GM18507 (cell line): ENCODE results near the gene DSCAM.

Source experiments
- DNase-seq: peaks from one replicate; pipeline ENCODE4 v3.0.0; 2011; ENCODE audit warnings: low read depth; ENCODE audit not compliant: insufficient read length; ENCODE audit errors: extremely low spot score
- FAIRE-seq: peaks from 2 replicates; lab custom pipeline; 2011; peaks lifted over from hg19 to GRCh38; lab: Jason Lieb, UNC

The DSCAM gene

DNA sequence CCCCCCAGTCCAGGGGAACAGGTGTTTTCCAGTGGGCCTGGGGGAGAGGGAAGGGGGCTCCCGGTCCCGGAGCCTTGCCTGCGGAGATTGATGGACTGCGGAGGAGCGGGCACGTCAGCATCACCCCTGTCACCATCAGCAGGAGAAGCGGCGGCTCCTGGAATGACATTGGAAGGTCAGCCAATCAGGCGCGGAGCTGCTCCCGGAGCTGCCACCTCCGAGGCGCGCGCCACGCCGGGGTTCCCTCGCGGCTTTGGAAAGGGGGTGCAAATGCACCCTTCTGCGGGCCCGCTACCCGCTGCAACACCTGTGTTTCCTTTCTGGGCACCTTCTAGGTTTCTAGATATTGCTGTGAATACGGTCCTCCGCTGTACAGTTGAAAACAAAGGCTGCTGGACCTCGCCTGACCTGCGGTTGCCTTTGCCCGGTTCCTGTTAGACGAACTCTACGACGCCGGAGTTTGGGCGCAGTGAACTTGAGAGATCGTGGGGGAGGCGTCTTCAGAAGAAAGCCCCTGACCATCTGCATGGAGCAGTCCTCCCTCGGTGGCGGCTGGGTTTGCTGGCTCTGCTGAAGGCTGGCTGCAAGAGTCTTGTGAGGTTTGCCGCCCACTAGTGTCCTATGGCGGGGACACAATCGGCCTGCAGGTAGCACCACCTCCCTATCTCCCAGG lies 5.3 kb downstream of the DSCAM start:
- FAIRE-seq (no peak), DNase-seq (no peak)

DNA sequence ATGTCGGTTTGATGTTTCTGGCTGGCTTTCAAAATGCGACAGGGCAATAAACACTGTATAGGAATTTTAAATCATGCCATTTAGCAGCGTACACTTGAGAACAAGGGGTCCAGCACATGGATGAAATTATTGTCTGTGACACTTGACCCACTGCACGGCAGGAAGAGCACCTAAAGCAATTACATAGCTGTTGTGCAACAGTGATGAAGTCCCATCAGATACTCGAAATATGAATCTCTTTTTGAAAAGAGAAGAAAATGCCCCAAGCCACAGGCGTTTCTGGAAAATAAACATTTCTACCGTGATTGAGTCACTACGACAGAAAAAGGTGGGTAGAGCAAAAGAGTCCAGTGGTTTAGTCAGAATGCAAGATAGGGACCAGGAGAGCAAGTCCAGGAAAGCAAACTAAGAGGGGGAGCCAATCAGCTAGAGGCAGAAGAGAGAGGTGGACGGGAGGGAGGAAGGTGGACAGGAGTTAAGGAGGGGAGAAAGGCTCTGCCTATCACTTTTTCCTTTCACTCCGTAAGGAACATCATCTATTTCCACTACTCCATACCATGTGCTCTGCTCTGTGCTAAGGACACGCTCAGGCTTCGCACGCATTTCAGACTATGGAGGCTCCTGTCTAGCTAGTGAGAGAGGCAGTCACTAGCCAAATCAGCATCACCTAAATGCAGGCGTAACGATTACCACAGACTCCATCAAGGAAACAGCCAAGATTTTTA lies 6.4 kb downstream of the DSCAM start:
- FAIRE-seq, result no peak
- DNase-seq, result no peak

DNA sequence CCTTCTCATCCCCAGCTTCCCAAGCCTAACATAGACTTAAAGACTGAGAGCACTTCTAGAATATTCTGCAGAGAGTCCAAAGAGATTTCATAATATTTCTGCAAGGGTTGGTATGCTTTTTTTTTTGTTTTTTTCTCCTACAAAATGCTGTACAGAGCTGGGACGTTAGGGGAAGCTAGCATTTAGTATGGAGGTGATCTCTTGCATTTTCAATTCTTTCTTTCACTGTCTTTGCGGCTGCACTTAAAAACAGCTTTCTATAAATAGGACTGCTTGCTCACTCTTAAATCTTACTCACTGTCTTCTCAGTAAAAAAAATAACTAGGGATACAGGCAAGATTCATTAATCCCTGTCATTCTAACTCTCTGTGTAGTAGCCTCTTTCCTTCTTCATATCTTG lies 7.4 kb downstream of the DSCAM start:
- DNase-seq (no peak), FAIRE-seq (no peak)

DNA sequence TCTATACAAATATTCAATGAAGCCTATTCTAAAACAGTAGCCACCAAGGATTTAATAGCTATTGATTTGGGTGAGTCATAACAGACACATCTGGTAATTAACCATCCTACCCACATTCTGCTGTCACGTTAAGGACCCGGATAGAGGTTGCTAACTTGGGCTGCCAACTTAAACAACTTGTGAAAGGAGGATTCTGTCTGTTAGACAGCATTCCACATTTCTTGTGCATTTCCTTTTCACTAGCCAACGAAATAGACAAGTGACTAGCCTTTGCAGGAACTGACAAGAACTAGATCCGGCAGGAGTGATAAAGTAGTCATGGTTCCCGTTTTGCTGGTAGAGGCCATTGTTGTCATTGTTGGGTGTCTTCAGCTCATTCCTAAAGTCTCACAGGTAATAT lies 9.5 kb downstream of the DSCAM start:
- DNase-seq, result no peak
- no peak for FAIRE-seq

DNA sequence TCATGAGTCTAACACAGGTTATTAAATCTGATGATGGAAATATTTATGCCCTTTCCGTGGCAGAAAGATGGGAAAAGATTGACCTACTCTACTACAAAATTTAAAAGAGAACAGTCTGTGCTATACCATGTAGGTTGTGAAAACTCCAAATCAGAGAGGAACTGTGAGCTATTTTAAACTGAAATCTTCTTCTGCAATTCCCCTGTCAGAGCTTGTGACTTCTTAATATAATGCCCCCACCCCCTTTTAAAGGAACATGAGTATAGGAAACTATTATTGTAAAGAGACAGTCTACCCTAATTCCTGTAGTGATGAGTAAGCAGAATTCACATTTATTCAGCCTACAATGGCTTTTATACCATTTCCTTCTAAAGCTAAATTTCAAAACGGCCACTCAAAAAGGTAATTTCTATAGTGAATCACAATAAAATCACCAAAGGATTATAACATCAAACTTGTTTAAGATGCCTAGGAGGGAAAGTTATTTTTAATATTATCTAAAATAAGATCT lies 11.7 kb downstream of the DSCAM start:
- no peak for DNase-seq
- FAIRE-seq, result no peak

DNA sequence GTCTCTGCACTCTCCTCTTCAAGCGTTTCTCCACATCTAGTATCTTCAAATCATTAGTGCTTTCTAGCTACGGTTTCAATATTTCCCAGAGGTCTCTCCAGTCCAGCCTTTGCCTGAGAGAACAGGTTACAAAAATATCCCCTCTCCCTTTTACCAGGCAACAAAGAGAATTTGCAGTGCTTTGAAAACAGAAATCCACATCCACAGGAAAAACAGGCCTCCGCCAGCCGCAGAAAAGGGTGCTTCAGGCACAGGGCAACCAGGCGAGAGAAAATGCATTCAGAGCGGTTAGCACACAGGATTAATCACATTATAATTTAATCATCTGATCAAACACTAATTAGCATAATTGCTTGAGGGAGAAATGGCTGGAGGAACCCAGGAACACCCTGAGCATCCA lies 13.8 kb downstream of the DSCAM start:
- FAIRE-seq, result no peak
- no peak for DNase-seq

DNA sequence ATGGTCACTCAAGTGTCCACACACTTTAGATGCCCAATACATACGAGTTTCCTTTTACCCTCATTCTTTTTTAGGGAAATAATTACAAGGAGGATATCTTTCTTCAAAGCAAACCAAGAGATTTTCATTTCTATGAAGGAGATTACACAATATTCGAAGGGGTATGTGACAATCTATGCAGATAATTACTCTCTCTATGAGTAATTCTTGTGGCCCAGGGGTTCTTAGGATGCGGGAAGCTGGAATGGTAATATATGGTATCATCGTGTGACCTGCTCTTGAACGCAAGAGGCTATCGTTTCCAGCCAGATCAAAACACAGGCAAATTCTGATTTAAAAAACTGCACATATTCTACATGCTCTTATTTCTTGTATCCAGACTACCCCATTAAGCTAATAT lies 14.6 kb downstream of the DSCAM start:
- no peak for DNase-seq
- no peak for FAIRE-seq

DNA sequence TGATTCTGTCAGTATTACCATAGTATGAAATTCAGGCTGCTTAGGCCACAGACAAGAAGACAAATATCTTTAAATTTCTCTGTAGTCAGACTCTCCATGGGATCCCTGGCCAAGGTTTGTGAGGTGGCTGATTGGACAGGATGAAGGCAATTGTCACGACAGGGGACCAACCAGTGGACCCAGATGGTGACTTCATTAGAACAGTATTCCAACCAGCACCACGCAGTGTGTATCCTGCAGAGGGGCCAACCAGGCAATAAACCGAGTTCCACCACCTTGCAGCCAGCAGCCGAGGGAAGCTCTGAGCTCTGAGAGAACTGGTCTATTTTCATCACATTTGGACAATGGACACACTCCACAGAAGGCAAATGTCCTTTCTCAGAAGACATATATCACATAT lies 16.1 kb downstream of the DSCAM start:
- DNase-seq, result no peak
- no peak for FAIRE-seq

DNA sequence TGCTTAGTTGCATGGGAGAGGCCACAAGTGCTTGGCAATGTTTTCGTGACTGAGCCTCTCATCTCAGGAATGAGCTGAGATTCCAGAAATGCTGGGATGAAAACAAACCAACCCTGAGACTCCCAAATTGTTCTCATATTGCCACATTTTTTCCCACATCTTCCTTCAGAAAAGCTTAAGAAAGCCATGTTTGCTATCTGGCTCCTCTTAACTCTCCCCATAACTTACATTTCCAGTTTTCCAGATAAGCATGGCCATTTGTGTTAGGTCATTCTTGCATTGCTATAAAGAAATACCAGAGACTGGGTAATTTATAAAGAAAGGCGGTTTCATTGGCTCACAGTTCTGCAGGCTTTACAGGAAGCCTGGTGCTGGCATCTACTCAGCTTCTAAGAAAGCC lies 17.2 kb downstream of the DSCAM start:
- FAIRE-seq, result no peak
- no peak for DNase-seq

DNA sequence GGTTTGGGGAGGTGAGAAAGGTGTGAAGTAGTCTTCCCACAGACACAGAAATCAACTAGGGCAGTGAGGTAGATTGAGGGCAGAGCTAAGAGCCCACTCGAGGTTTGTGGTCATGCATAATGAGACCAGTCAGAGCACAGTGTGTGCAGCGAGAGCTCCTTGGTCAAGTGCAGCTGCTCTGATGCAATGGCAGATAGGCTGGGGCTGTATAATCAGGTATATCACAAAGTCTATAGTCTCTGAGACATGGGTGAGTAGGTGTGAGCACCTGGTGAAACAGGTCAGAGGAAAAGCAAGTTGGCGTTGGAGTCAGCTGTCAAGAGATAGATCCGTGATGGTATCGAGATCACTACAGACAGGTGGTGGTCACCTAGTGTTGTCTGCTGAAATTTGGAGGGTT lies 17.6 kb downstream of the DSCAM start:
- FAIRE-seq (no peak), DNase-seq (no peak)

DNA sequence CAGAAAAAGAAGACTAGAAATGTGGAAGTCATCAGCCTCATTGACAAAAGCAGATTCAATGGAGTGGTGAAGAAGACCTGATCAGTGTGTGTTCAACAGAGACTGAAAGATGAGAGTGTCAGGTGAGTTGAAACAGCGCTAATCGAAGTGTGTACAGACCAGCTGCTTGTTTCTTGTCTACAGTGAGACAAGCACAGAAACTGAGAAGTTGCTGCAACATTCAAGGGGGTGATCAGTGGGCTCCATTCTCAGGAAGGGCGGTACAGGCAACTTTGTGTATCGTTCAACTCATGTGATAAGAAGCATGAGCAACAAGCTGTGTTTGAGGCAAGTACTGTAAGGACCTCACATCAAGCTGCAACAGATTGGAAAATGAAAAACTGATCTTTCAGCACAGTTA lies 19.4 kb downstream of the DSCAM start:
- DNase-seq, result no peak
- no peak for FAIRE-seq

DNA sequence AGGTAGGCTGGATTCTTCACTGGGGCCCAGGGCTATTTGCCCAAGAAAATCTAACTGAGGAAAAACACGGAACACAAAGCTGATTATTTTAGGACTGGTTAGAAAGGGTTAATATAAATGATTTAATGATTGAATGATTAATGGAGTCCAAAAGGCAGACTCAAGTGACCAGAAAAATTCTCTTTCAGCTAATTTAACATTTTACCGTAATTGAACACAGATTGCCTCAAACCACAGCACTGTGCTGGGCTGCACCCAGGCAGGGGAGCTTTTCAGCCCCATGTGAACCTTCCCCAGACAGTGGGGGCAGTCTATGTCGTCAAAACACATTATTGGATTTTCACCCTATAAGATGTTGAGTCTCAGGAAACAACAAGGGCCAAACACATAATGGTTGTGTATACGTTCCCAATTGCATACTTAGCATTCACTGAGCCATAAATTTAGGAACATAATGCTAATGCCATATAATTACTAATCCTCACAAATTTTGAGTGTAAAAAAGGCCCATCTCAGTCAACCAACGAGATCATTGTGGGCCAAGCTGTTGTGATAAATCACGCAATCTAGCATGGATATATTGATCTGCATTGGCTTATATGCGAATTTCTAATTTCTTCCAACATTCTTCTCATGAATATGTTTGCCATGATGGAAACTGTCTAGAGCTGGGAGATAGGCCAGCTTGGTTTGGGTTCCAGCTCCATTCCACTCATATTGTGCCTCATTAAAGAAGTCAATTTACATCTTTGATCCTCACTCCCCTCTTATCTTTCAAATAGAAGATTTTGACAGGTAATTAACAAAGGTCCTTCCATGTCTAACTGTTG lies 27.7 kb downstream of the DSCAM start:
- no peak for DNase-seq
- no peak for FAIRE-seq

DNA sequence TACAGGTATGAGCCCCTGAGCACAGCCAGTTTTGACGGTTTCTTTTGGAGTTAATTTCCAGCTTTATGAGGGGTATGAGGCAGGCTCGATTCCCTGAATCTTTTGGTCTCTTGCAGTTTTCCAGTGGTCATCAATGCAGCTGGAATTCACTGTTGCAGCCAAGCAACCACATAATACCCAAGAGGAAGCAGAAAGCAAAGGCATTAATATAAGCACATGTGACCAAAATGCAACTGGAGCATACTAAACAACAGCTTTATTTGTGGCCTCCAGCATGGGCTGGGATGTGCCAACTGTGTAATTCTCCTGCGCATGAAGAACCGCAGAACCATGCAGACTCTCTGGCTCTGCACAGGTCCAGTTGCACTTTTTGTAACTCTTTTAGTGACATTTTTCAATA lies 33.0 kb downstream of the DSCAM start:
- FAIRE-seq (no peak), DNase-seq (no peak)

DNA sequence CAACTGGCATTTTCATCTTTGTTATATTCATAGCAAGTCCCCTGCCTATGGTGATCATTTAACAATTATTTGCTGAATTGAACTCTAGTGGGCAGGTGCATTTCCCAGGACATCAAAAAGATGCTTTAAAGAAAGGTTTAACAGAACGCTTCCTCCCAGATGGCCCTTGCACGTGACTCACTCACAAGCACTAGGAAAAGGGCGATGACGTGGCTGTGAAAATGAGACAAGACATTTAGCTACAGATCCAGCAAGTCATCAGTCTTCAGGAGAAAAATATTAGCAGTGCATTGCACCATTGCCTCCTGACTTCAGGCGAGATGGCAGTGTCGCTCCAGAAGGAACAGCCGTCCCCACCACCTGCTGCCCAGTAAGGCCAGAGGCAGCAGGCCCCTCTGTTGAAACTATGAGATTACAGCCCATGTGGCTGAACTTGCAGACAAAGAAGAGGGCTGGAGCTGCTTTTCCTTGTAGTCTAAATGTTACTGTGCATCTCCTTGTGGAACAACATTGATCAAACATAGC lies 37.2 kb downstream of the DSCAM start:
- no peak for DNase-seq
- no peak for FAIRE-seq

DNA sequence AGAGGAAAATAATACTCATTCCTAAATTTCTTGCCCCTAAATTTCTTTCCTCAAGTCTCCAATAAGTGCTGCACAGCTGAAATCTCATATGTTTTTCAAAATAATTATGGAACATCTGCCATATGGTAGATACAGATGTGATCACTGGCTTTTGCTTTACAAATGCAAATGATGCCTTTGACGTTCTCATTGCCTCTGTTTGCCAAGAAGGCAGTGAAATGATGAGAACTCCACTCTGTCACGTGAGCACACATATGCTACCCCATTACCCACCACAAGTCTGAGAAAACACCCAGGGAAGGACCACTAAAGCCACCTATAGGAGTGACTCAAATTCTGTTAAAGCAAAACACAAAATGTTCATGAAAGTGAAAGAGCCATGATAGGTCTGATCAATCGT lies 43.9 kb downstream of the DSCAM start:
- DNase-seq, result no peak
- FAIRE-seq, result no peak

DNA sequence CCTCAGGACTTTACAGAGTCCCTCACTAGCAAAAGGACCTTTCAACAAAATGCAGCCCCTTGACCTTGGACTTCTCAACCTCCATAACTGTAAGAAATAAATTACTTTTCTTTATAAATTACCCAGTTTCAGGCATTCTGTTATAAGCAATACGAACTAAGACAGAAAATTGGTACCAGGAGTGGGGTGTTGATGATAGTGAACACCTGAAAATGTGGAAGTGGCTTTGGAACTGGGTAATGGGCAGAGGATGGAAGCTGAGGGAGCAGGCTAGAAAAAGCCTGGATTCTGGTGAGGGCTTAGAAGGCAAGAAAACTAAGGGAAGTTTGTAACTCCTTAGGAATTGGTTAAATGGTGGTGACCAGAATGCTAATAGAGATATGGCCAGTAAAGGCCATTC lies 46.8 kb downstream of the DSCAM start:
- FAIRE-seq (no peak), DNase-seq (no peak)

DNA sequence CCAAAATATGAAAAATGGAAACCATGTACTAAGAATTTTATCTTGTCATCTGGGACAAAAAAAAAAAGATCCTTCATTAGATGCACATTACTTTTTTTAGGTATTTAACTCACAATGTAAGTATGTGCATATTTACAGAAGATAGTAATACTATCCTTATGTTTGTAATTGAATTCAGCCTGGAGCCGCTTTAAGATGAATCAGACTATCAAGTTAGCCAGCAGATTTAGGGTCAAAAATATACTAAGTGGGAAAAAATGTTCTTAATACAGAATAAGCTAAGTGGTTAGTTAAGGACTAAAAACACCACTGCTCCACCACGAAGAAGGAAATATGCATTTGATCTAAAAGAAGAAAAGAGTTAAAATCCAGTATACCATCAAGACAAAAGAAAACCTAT lies 49.1 kb downstream of the DSCAM start:
- DNase-seq, result no peak
- no peak for FAIRE-seq

DNA sequence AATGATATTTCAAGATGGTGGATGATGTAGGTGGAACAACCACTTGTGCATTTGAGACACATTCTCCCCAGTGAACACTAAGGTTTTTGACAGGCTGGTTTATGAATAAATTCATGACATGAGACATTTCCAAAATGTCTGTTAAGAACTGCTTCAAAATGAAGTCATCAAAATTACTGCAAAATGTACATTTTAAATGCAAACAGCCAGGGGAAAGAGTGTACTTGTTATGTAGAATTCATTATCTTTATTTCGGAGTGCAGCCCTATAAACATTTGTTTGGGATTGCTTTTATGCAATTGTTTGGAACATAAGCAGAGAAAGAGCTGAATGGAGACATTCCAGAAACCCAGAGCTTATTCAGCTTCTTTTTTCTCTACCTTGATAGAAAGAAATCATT lies 49.5 kb downstream of the DSCAM start:
- no peak for DNase-seq
- FAIRE-seq, result no peak

DNA sequence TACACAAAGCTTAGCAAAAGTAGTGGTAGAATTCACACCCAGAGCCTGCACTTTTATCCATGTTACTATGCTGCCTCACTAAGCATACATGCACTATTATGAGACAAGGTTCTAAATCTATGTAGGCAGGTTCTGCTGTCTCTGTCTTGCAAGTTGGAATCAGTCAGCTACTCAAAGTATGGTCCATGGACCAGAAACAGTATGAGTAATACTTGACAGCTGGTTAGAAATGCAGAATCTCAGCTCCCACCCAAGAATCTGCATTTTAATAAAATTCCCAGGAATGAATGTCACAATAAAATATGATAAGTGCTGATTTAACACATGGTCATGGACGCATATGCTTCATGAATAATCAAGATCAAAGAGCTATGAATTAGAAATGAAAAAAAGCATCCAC lies 50.5 kb downstream of the DSCAM start:
- FAIRE-seq, result no peak

DNA sequence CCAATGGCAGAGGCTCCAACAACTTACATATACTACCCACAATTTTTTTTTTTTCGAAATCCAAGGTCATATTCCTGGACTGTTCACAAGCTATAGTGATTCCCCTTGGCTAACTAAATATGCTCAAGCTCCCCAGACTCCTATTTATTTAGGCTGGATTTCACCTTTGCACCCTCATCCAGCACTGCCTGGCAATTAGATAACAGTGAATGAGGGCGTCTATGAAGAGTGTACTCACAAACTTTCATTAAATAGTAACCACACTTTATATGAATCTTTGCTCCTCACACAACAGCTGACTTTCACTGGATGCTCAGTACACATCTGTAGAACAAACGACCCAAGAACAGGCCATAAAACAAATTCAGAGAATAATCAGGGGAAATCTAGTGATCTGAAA lies 51.6 kb downstream of the DSCAM start:
- no peak for FAIRE-seq

More for the DNA sequence above, 50.5 kb downstream of the DSCAM start:
- no peak for DNase-seq

More for the DNA sequence above, 51.6 kb downstream of the DSCAM start:
- DNase-seq, result no peak
